ENCODE results near the gene FBXO46. TPM values are rescaled to one million over a fixed set of nuclear protein-coding genes. Genes with fewer than 3 reads are reported as not detected.
A peak's percentile ranks its signal among the peaks of the same experiment; 100 is the strongest.

The FBXO46 gene
- total and polyA plus RNA-seq, 10 of the 15 experiments (the other 5 are each of a cell fraction or from before 2014, with no cell fraction given): 2.5 to 61.5 (median 13.7) TPM

GRCh38 chr19:45681391-45682015 lies 49.2 kb downstream of the FBXO46 start (continued):
- TF ChIP-seq, protein P1, sequence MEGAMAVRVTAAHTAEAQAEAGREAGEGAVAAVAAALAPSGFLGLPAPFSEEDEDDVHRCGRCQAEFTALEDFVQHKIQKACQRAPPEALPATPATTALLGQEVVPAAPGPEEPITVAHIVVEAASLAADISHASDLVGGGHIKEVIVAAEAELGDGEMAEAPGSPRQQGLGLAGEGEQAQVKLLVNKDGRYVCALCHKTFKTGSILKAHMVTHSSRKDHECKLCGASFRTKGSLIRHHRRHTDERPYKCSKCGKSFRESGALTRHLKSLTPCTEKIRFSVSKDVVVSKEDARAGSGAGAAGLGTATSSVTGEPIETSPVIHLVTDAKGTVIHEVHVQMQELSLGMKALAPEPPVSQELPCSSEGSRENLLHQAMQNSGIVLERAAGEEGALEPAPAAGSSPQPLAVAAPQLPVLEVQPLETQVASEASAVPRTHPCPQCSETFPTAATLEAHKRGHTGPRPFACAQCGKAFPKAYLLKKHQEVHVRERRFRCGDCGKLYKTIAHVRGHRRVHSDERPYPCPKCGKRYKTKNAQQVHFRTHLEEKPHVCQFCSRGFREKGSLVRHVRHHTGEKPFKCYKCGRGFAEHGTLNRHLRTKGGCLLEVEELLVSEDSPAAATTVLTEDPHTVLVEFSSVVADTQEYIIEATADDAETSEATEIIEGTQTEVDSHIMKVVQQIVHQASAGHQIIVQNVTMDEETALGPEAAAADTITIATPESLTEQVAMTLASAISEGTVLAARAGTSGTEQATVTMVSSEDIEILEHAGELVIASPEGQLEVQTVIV (IDR thresholded peaks at IDR 0.05; ENCODE audit: borderline replicate concordance, partially characterized antibody): no peak
- TF ChIP-seq ZNF24 (IDR thresholded peaks at IDR 0.05) (no peak), SRF (IDR thresholded peaks at IDR 0.05; ENCODE audit: low read depth in 2 of 2, low read length in 2 of 2) (no peak), USF2 (IDR thresholded peaks at IDR 0.05; ENCODE audit: borderline replicate concordance, low read depth, low read length) (no peak), CHD4 (IDR thresholded peaks at IDR 0.05) (no peak), PAX8 (IDR thresholded peaks at IDR 0.05) (no peak), POLR2A (IDR thresholded peaks at IDR 0.05; ENCODE audit: low read depth, low read length) (peak; percentile 65), NFYA (IDR thresholded peaks at IDR 0.05; ENCODE audit: borderline replicate concordance, low read depth, low read length) (no peak), ASH2L (IDR thresholded peaks at IDR 0.05; ENCODE audit: borderline replicate concordance, low read depth) (no peak), JUND (IDR thresholded peaks at IDR 0.05; ENCODE audit: low read depth, low read length) (no peak), CREM (IDR thresholded peaks at IDR 0.05; ENCODE audit: low read depth) (no peak), MTA3 (IDR thresholded peaks at IDR 0.05; ENCODE audit: borderline replicate concordance, low read length) (0 out of 2 replicates have a peak, but pooled peaks have one; percentile 13), SPI1 (IDR thresholded peaks at IDR 0.05; ENCODE audit: borderline replicate concordance, insufficient read depth, low read depth, low read length) (no peak), PBX3 (IDR thresholded peaks at IDR 0.05; ENCODE audit: insufficient replicate concordance, low read depth, low read length) (no peak), NRF1 (conservative IDR thresholded peaks at IDR 0.05; ENCODE audit: low read depth, low read length) (no peak), SREBF2 (IDR thresholded peaks at IDR 0.05; ENCODE audit: low read length) (no peak), RELA (IDR thresholded peaks at IDR 0.05; ENCODE audit: borderline replicate concordance, partially characterized antibody) (peak; percentile 49), HCFC1 (IDR thresholded peaks at IDR 0.05; ENCODE audit: low read length) (peak; percentile 15; the same call in 1 of the 2 replicates)
- TF ChIP-seq, protein P2, sequence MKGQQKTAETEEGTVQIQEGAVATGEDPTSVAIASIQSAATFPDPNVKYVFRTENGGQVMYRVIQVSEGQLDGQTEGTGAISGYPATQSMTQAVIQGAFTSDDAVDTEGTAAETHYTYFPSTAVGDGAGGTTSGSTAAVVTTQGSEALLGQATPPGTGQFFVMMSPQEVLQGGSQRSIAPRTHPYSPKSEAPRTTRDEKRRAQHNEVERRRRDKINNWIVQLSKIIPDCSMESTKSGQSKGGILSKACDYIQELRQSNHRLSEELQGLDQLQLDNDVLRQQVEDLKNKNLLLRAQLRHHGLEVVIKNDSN (IDR thresholded peaks at IDR 0.05; ENCODE audit: borderline replicate concordance, extremely low read length, insufficient read depth, low read depth, low read length): no peak
- TF ChIP-seq, protein P3, sequence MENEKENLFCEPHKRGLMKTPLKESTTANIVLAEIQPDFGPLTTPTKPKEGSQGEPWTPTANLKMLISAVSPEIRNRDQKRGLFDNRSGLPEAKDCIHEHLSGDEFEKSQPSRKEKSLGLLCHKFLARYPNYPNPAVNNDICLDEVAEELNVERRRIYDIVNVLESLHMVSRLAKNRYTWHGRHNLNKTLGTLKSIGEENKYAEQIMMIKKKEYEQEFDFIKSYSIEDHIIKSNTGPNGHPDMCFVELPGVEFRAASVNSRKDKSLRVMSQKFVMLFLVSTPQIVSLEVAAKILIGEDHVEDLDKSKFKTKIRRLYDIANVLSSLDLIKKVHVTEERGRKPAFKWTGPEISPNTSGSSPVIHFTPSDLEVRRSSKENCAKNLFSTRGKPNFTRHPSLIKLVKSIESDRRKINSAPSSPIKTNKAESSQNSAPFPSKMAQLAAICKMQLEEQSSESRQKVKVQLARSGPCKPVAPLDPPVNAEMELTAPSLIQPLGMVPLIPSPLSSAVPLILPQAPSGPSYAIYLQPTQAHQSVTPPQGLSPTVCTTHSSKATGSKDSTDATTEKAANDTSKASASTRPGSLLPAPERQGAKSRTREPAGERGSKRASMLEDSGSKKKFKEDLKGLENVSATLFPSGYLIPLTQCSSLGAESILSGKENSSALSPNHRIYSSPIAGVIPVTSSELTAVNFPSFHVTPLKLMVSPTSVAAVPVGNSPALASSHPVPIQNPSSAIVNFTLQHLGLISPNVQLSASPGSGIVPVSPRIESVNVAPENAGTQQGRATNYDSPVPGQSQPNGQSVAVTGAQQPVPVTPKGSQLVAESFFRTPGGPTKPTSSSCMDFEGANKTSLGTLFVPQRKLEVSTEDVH (IDR thresholded peaks at IDR 0.05; ENCODE audit: low read depth, partially characterized antibody): no peak
- TF ChIP-seq, protein P4, sequence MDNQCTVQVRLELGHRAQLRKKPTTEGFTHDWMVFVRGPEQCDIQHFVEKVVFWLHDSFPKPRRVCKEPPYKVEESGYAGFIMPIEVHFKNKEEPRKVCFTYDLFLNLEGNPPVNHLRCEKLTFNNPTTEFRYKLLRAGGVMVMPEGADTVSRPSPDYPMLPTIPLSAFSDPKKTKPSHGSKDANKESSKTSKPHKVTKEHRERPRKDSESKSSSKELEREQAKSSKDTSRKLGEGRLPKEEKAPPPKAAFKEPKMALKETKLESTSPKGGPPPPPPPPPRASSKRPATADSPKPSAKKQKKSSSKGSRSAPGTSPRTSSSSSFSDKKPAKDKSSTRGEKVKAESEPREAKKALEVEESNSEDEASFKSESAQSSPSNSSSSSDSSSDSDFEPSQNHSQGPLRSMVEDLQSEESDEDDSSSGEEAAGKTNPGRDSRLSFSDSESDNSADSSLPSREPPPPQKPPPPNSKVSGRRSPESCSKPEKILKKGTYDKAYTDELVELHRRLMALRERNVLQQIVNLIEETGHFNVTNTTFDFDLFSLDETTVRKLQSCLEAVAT (IDR thresholded peaks at IDR 0.05): 0 out of 2 replicates have a peak, but pooled peaks have one; percentile 26
